HG03520 (cell line): ENCODE measurements around the gene SEMA3A.

Source experiments
- ATAC-seq: cut with Tn5 transposase; IDR thresholded peaks from one replicate; pipeline ENCODE4 v1.9.1; 2021; ENCODE audit warnings: mild to moderate bottlenecking, moderate library complexity; ENCODE audit not compliant: unreplicated experiment

SEMA3A gene

DNA sequence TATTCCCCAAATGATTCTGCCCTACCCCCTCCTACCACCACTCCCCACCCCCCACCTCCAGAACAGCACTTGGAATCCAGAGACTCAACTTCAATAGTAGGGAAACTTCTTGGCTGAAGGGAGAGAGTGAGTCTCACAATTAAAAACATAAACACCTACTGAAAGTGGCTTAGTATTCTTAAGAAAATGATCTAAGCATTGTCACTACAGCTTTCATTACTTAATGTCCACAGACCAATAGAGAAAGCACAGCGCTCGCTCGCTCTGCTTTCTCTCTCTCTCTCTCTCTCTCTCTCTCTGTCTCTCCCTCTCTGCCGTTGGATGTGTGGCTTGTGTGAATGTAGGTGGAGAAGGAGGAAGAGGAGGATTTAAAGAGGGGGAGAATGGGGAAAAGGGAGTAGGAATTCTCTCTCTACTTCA is 1.5 kb upstream of the SEMA3A start:
- ATAC-seq, result no peak

DNA sequence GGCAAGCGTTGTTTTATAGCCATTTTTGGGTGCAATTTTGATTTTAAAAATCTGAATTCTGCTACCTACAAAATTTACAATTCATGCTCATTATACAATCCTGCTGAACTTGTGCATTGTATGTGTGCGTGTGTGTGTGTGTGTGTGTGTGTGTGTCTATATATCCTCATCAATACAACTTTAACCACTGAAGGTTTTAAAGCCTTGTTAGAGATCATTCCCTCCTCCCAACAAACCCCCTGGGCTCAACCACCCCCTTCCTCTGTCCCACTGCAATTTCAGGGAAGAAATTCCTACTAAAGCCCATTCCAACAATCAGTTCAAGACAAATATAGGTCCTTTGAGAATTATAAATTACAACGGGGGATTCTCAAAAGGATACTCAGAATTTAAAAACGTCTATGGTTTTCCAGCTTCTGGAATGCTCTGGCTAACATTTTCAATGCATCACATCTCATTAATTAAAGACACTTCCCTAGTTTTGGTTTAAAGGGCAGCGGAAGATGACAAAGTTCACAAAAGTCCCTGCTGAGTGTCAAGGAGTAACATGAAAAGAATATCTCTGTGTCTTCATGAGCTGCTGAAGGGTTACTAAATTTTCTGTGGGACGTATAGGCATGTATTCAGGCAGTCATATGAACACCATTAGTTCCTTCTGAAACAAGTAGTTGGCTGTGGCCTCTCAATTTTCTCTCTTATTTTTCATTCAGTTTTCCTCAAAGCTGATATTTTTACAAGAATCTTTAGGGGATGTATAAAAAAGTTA is 889 bp upstream of the SEMA3A start:
- ATAC-seq, result no peak

DNA sequence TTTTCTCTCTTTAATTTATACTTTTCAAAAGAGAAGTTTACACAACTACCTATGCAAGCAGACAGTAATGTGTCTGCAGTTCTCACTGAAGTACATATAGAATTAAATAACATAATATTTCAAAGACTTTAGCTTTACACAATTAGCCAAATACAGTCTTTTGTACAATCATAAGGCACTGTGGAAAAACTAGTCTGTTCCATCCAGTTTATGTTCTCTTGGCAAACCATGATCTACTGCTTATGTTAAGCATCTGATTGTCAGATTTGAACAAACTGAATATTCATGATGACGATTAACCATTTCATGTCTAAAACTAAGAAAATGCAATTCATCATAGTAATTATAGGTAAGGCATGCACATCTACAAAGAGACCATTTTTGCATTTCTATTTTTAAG is 842 bp downstream of the SEMA3A start:
- no peak for ATAC-seq

DNA sequence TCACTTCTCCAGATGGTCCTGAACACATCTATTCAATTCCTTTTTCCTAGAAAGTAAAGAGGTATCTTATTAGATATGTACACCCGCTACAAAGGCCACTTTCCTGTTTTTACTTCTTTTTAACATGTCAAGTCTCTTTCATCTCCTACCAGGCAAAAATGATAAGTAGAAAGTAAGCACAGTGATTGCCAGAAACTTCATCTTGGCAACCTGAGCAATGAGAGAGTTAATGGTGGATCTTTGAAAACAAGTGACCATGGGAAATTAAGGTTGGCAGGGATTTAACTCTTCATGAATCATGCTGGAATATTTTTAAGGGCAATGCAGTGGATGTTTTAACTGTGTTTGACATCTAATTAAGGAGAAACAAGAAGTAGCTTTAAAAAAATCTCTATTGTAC is 2.7 kb downstream of the SEMA3A start:
- no peak for ATAC-seq

DNA sequence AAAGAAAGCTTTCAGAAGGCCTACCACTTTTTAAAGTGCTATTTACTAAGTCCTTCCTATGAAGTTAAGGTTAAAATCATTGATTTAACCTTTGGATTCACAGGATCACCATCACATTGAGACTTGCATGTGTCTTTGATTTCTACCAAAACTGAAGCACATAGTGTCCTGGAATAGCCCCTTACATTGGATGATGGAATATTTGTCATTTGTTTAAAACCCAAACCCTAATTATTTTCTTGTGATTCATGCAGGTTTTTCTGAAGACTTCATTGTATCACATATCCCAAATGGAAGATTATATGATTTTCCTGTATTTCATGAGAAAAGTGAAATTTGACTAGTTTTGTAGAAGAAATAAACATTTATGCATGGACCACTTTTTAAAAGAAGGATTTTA is 3.3 kb downstream of the SEMA3A start:
- no peak for ATAC-seq

DNA sequence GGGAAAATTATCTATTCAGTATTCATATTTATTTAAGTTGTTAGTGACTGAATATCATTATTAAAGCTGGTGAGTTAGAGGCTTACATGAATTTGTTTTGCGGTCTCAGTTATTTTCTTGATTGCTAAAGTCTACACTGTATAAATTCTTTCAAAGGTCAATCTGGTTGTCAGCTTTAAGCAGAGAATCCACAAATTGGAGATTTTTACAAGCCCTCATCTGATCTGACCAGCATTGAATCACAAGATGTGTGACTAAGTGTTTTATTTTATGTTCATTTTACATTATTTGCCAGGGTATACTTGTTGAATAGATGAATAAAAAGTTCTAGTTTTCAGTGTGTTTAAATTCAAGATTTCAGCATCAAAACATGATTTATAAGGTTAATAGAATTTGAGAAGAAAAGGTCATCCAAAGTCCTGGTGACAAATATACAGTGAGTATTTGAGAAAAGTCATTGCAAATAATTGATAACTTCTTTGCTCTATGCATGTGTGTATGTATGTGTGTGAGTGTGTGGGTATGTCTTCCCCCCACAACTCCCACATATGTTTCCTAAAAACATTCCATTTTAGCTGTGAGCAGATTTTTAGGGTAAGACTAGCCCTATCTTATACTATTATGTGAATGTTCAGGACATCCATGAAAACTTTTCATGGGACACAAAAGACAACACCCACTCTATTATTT is 4.4 kb downstream of the SEMA3A start:
- ATAC-seq, result no peak

DNA sequence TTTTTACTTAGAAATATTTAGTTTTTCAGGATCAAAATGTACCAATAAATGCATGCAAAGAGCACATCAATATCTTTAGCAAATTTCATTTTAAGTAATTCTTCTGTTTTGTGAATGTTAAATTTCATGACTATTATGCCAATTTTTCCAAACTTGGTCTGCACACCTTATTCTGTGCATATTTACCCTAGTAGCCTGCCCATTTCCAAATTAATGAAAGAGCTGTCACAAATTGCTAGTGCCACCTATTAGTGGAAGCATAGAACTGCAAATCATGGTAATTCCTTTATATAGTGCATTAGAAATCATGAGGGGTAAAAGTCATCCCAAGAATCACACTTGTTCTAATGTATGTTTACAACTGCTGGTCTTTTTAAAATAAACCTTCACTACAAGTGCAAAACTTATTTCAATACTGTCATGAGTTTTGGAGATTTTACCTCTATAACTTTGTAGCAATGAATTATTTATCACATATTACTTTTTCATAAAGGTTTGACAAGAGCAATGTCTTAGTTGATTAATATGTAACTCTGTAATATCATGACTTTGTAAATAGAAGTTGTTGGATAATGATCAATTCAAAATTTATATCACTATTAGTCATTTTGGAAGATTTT is 5.7 kb downstream of the SEMA3A start:
- ATAC-seq, result no peak

DNA sequence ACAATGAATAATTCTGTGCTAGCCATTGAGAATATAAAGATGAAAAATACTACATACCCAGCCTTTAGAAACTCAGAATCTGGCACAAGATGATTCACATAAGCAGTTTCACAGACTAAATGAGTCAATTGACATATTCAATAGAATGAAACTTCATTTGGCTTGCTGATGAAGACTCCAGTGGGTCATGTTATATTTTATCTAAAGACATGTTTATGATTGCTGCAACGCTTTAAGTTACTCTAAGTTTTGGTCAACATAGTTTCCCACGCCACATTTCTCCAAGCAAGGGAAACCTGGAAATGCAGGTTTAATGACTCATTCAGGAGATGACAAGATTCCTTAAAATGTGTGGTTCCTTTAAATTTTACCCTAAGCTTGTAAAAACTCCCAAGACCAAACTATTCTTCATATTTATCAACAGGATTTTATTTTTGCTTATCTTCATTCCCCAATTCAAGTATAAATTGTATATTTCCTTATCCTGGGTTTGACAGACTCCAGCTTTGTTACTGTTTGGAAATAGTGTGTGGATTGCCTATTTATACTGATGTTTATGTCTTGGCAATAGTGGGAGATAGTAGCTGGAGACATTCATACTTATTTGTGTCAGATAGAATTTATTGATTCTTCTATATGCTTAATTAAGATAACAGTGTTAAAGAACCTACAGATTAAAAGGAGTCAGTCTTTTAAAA is 6.6 kb downstream of the SEMA3A start:
- no peak for ATAC-seq

DNA sequence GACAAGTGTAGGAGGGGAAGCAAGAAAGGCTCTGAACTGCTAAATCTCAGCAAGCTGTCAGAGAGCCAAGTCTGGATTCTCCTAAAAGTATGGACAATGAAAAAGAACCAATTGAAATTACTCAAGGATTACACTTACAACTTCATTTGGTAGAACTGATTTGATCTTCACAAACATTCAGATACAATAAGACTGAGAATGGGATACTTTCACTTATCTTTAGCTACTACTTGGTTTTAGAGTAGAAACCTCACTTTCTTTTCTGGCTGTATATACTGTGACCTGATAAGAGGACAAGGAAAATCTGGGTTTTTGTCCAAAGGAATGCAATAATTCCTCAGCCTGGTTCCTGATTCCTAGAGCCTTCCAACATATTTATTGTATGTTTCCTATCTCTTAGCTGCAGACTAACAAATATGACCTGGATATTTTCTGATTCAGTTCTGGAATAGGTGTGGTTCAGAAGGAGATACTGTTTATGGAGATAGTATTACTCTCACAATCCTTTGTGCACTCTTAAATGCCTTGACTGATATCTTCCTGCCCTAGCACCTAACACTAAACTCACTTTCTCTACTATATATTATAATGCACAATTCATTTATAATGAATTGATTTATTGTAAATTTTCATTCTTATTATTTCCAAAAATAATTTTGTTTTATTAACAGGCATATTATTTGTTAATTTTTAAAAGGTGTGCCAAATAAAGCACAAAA is 7.3 kb downstream of the SEMA3A start:
- ATAC-seq, result no peak

DNA sequence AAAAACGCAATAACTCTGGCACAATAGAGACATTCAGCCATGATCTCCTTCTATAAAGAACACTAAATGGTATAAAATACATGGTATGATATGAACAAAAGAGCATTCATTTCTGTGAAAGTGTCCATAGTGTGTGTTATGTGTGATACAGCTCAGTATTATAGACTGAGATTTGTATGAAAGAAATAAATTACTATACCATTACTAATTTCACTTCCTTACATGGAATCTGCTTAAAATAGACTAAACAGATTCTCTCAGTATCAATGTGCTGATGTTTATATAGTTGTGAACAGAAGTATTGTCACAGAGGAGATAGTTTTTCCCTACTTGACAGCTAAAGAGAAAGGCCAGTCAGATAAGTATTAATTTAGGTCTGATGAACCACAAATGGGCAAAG is 10.8 kb downstream of the SEMA3A start:
- no peak for ATAC-seq

DNA sequence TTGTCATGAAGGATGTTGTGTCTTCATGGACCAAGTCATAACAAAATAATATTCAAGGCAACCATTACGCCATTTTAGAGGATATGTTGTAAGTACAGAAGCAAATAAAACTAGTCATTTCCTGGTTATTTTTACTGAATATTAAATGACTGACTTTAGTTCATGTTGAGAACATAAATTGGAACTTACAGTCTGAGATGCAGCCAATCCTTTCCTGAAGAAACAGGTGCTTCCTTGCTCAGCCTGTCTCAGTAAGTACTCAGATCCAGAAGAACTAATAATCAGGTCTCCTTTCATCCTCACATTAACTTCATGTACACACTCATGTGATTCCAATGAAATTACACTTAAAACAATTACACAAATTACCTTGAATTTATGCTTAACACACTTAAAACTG is 12.3 kb downstream of the SEMA3A start:
- no peak for ATAC-seq

DNA sequence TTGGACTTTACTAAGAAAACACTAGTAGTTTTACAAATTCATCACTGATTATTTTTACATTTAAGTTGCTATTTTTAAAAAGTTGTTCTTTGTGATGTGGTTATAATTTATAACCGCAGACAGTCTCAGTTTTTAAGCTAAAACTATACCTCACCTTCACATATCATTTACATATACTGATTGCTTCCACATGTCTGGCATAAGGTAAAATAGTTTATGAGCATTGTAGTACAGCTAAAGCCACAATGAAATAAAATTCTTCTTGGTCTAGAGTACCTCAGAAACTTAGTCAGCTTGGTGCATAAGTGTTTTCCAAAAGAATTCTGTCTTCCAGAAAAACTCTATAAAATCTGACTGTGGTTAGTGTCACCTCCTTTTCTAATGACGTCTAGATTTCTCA is 13.0 kb downstream of the SEMA3A start:
- ATAC-seq, result no peak

DNA sequence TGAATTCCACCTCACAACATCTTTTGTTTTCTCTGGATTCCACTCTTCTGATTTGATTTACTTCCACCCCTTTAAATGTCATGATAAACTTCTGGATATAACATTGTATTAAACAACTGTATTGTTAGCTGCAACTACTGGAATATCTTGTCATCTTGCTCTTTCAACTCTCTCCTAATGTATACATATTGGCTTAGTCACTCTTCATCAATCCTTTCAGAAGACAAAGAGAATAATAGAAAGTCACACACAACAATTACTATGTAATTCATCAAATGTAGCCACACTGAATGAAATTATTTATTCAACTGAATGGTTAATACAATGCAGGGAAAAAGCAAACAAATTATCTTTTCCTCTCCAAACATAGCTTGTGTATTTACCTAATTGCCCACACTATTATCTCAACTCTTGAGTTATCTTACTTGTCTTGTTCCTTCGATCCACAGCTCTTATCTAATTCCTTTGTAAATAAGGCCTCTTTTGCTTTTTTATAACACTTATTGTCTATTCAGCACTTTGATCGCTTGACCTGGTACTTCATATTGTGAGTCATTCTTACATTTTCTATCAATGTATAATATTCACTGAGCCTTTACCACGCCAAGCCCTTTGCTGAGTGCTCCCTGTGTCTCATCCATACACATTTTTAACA is 16.7 kb downstream of the SEMA3A start:
- ATAC-seq, result no peak

DNA sequence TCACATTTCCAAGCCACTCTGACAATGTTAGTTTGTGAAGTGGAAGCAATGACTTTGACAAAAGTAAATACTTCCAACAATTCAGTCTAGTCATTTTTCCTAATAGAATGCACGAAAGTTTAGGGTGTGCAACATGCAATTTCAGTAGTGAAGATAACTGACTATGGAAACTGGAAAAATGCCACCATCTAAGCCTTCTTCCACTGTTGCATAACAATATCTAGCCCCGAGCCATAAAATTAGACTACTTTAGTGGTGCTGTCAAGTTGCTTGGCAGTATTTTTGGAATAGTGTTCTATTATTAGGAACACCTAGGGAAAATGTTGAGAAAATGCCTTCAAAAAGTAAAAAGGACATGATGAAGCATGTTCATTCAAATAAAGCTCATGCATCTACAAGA is 17.9 kb downstream of the SEMA3A start:
- no peak for ATAC-seq

DNA sequence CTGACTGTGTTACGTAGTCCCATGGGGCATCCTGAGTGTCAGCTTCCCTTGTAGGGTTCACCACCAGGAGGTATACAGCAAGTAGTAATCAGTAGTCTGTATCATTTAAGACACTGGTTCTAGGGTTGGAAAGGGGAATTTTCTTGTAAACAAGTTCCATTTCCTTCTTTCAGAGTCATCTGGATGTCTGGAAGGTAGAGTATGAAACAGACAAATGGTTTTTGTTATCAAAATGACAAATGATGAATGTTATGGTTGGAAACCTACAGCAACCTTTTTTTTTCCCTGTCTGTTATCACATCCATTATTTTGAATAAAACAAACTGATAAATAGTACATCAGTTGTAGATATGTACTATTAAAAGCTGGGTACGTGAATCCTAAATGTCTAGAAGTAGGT is 19.1 kb downstream of the SEMA3A start:
- ATAC-seq, result no peak

DNA sequence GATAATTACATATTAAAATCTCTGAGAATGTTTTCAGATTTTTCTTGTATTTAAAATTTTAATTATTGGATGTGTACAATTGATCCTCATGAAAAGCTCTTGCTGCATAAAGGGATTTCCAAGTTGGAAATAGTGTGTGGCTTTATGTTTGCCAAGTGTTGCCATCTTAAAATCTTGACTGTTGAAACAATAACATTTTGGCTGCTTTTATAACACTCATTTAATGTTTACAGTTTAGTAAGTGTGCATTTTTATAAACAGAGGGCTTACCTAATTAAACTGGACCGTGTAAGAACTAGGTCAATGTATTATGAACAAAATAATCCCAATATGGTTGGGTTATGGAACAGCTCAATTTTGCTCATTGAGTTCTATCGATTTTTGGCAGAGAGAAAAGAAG is 23.9 kb downstream of the SEMA3A start:
- no peak for ATAC-seq

DNA sequence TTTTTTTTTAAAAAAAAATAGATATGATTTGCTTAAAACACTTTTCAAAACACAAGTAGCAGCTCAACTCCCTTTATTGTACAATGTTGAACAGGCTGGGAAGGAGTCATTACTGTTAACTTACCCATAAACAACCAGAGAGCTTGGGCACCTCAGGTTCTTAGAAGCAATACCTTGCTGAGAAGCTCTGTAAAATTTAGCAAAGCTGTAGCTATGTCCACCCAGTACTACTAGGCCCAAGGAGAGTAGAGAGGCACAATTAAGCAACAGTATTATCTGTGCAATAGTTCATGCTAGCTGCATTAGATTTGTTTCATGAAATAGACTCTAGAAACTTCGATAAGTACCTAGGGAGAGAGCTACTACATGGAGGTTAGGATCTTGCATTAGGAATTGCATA is 32.0 kb downstream of the SEMA3A start:
- ATAC-seq, result no peak

DNA sequence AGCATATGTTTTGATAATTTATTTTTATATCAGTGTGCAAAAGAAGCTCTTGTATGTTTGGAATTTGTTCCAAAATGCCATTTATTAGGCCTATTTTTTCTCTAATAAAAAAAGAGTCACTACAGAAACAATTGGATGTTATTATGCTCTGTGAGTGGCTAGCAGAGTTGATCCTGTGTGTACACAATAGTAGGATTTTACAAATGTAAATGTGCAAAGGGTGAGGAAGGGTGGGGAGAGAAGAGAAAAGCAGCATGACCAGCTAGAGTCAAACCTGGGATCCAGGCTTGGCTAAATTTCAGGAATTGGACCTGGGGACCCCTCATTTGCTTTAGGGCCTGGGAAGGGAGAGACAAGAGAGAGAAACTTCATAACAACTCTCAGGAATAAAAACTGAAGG is 32.5 kb downstream of the SEMA3A start:
- ATAC-seq, result no peak

DNA sequence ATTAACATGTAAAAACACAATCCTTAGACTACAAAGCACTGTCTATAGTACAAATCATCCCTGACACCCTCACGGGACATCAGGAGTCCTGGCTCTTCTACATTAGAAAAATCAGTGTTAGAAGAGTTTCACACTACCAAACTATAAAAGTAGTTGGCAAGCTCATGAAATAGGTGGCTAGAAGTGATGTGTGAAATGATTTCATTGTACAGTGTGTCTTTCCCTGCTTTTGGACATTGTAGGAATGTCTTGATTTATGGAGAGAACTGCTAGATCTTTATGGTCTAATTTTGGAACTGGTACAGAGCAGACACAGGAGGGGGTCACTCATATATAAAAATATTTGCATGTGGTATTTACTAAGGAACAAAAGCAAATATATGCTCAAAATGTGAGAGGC is 33.2 kb downstream of the SEMA3A start:
- ATAC-seq, result no peak

DNA sequence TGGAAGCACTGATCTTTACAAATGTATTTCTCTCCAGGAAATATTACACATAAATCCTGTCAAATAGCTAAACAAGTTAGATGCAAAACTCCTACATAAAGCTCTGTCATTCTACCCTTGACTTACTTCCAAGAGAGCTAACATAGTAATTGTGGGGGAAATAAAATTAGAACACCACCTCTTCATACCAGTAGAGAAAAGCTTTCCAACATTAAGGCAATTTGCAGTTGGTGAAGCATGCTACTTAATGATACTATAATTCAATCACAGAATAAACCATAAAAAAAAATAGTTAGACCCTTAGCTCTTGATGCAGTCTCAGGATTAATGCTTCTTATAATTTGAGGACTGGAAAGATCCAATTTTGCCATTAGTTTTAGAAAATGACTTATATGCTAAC is 35.2 kb downstream of the SEMA3A start:
- ATAC-seq, result no peak

DNA sequence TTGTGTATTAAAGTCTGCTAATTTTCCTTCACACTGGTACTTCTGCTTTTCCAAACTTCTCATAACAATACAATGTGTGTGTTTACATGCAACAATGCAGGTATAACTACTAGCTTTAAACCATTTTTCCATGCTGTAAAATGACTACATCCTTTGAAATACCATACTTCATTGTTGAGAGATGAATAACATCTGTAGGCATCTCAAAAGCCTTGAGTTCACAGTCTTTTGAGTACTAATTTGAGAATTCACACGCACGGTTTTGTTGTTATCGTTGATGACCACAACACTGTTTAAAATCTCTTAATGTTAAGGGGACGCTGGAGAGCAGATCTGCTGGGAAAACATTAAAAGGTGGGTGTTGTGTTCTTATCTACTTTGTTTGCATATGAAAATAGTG is 37.4 kb downstream of the SEMA3A start:
- ATAC-seq, result no peak
